ENCODE results near the gene EXOC3L1. TPM values are rescaled to one million over a fixed set of nuclear protein-coding genes. Genes with fewer than 3 reads are reported as not detected.

The EXOC3L1 gene
- total and polyA plus RNA-seq, 2 of the 13 experiments (the other 11 are each of a cell fraction or from before 2014, with no cell fraction given), result 0.12 TPM; not detected in 1

GRCh38 chr16:67184995-67185650, 4.8 kb downstream of the EXOC3L1 start (continued):
- TF ChIP-seq ZBTB4 (CRISPR knock-in tag; IDR thresholded peaks at IDR 0.05; ENCODE audit: borderline replicate concordance), result no peak
- no peak for TF ChIP-seq GMEB2 (CRISPR knock-in tag; IDR thresholded peaks at IDR 0.05; ENCODE audit: low read depth)
- no peak for TF ChIP-seq ZNF382 (CRISPR knock-in tag; IDR thresholded peaks at IDR 0.05; ENCODE audit: borderline replicate concordance)
- TF ChIP-seq JARID2 (CRISPR knock-in tag; IDR thresholded peaks at IDR 0.05; ENCODE audit: insufficient replicate concordance), result peak; percentile 76
- TF ChIP-seq ZNF782 (CRISPR knock-in tag; IDR thresholded peaks at IDR 0.05; ENCODE audit: borderline replicate concordance), result peak; percentile 51; the same call in 1 of the 2 replicates
- peak; percentile 96 for TF ChIP-seq RAD21 (CRISPR knock-in tag; IDR thresholded peaks at IDR 0.05)
- TF ChIP-seq MYNN (CRISPR knock-in tag; IDR thresholded peaks at IDR 0.05; ENCODE audit: low read depth), result peak; percentile 96
- TF ChIP-seq ZNF639 (CRISPR knock-in tag; conservative IDR thresholded peaks at IDR 0.05), result peak; percentile 86
- peak; percentile 90 for TF ChIP-seq TAF15 (IDR thresholded peaks at IDR 0.05; ENCODE audit: low read depth, low read length, poor library complexity, severe bottlenecking)
- no peak for TF ChIP-seq TRIM22 (IDR thresholded peaks at IDR 0.05)
- no peak for TF ChIP-seq HMGA1 (CRISPR knock-in tag; conservative IDR thresholded peaks at IDR 0.05)
- peak; percentile 95; the same call in 1 of the 2 replicates for TF ChIP-seq WIZ (CRISPR knock-in tag; IDR thresholded peaks at IDR 0.05)
- TF ChIP-seq IKZF5 (CRISPR knock-in tag; IDR thresholded peaks at IDR 0.05), result peak; percentile 96; the same call in 1 of the 2 replicates
- TF ChIP-seq ZFY (CRISPR knock-in tag; IDR thresholded peaks at IDR 0.05), result peak; percentile 73
- no peak for TF ChIP-seq ZSCAN30 (CRISPR knock-in tag; IDR thresholded peaks at IDR 0.05)

Measured in HepG2 (cell line).